Cerebellar cortex (tissue), 1 donor: ENCODE data around the gene TMED7.

Source experiments
- DNase-seq: peaks from one replicate; pipeline ENCODE4 v3.0.0-alpha.2; 2015; ENCODE audit warnings: low spot score

The TMED7 gene

GRCh38 chr5:115583474-115583873, 42.4 kb downstream of the TMED7 start:
- DNase-seq = no peak

- DNase-seq = no peak
These were observed 44.9 kb downstream of the TMED7 start for GRCh38 chr5:115580941-115581340.

- no peak for DNase-seq
These were observed 46.1 kb downstream of the TMED7 start for GRCh38 chr5:115579747-115580173.

GRCh38 chr5:115579216-115579615, 46.6 kb downstream of the TMED7 start:
- no peak for DNase-seq

GRCh38 chr5:115578657-115579056, 47.2 kb downstream of the TMED7 start:
- no peak for DNase-seq

GRCh38 chr5:115577741-115578140, 48.1 kb downstream of the TMED7 start:
- no peak for DNase-seq

- no peak for DNase-seq
These were observed 48.5 kb downstream of the TMED7 start for GRCh38 chr5:115577329-115577728.

GRCh38 chr5:115575167-115576070, 50.4 kb downstream of the TMED7 start:
- no peak for DNase-seq

GRCh38 chr5:115573133-115573532, 52.7 kb downstream of the TMED7 start:
- no peak for DNase-seq

- DNase-seq = peak; percentile 97
These were observed 54.4 kb downstream of the TMED7 start for GRCh38 chr5:115571441-115571878.

GRCh38 chr5:115568668-115569067, 57.2 kb downstream of the TMED7 start:
- DNase-seq = no peak

- DNase-seq = no peak
These were observed 60.6 kb downstream of the TMED7 start for GRCh38 chr5:115565233-115565632.
